ENCODE data around the gene SSR2. TPM values are rescaled to one million over a fixed set of nuclear protein-coding genes. Genes with fewer than 3 reads are reported as not detected.

Gene SSR2
- polyA plus RNA-seq, 1 donor (not counting 4 experiments of a cell fraction or from before 2014, with no cell fraction given) = 302 TPM

GRCh38 chr1:156051011-156051725 is 30.4 kb upstream of the SSR2 start:
- DNase-seq (ENCODE audit: low read depth, low spot score) (no peak), FAIRE-seq (no peak)
- no peak overlapping the region for H3K4me3 ChIP-seq (ENCODE audit: control insufficient read depth in 2 of 3, extremely low read depth in 1 of 3, insufficient read depth in 2 of 3, low read depth in 1 of 3, low read length in 3 of 3)
- dilution Hi-C loops (cut with MboI; ENCODE audit: extremely low pct_ligation_motif_present, low sequenced_read_pairs) = no loop called here
- no peak overlapping the region for H3K9ac ChIP-seq (ENCODE audit: control insufficient read depth, extremely low read depth, insufficient read depth, low read length)
- H3K27me3 ChIP-seq (ENCODE audit: control insufficient read depth, extremely low read depth, insufficient read depth, low read length) = no peaks in the 10 kb centered on the region
- no peak overlapping the region for H2AFZ ChIP-seq (ENCODE audit: control insufficient read depth, low read length)
- H3K79me2 ChIP-seq (ENCODE audit: control insufficient read depth, insufficient read depth, low read length) = peaks cover 32% of the 10 kb centered on the region
- H3K4me2 ChIP-seq (ENCODE audit: control insufficient read depth, extremely low read depth, insufficient read depth, low read depth, low read length) = no peak overlapping the region
- no peaks in the 10 kb centered on the region for H3K9me3 ChIP-seq (ENCODE audit: control insufficient read depth, low read depth, low read length)
- TF ChIP-seq, protein P1, sequence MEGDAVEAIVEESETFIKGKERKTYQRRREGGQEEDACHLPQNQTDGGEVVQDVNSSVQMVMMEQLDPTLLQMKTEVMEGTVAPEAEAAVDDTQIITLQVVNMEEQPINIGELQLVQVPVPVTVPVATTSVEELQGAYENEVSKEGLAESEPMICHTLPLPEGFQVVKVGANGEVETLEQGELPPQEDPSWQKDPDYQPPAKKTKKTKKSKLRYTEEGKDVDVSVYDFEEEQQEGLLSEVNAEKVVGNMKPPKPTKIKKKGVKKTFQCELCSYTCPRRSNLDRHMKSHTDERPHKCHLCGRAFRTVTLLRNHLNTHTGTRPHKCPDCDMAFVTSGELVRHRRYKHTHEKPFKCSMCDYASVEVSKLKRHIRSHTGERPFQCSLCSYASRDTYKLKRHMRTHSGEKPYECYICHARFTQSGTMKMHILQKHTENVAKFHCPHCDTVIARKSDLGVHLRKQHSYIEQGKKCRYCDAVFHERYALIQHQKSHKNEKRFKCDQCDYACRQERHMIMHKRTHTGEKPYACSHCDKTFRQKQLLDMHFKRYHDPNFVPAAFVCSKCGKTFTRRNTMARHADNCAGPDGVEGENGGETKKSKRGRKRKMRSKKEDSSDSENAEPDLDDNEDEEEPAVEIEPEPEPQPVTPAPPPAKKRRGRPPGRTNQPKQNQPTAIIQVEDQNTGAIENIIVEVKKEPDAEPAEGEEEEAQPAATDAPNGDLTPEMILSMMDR (optimal IDR thresholded peaks at IDR 0.05 in 1 of 3, IDR thresholded peaks at IDR 0.05 in 1 of 3, conservative IDR thresholded peaks at IDR 0.05 in 1 of 3; ENCODE audit: extremely low read depth in 1 of 3, insufficient read depth in 2 of 3, low read length in 3 of 3) = no peak
- no peak for TF ChIP-seq EZH2 (IDR thresholded peaks at IDR 0.05; ENCODE audit: low read length)
- peaks cover 13% of the 10 kb centered on the region for H3K4me1 ChIP-seq (ENCODE audit: control insufficient read depth, extremely low read depth, insufficient read depth, low read length)
- peaks cover 2% of the 10 kb centered on the region for H3K9me1 ChIP-seq (ENCODE audit: control insufficient read depth, extremely low read depth, insufficient read depth, low read length)
- peaks cover 12 to 21% of the 10 kb centered on the region in 2 experiments for H3K36me3 ChIP-seq (ENCODE audit: control insufficient read depth in 2 of 2, extremely low read depth in 1 of 2, insufficient read depth in 2 of 2, low read length in 2 of 2)
- no peaks in the 10 kb centered on the region for H4K20me1 ChIP-seq (ENCODE audit: control insufficient read depth, extremely low read depth, insufficient read depth, low read length)
- no peak overlapping the region for H3K27ac ChIP-seq (ENCODE audit: control insufficient read depth, insufficient read depth, low read length)

- peaks cover 12 to 19% of the 10 kb centered on the region in 2 experiments for H3K36me3 ChIP-seq (ENCODE audit: control insufficient read depth in 2 of 2, extremely low read depth in 1 of 2, insufficient read depth in 2 of 2, low read length in 2 of 2)
- H3K27me3 ChIP-seq (ENCODE audit: control insufficient read depth, extremely low read depth, insufficient read depth, low read length) = no peaks in the 10 kb centered on the region
- dilution Hi-C loops (cut with MboI; ENCODE audit: extremely low pct_ligation_motif_present, low sequenced_read_pairs) = no loop called here
- H3K79me2 ChIP-seq (ENCODE audit: control insufficient read depth, insufficient read depth, low read length) = peaks cover 25% of the 10 kb centered on the region
- no peaks in the 10 kb centered on the region for H4K20me1 ChIP-seq (ENCODE audit: control insufficient read depth, extremely low read depth, insufficient read depth, low read length)
- H3K9me1 ChIP-seq (ENCODE audit: control insufficient read depth, extremely low read depth, insufficient read depth, low read length) = peaks cover 2% of the 10 kb centered on the region
- no peak overlapping the region for H3K27ac ChIP-seq (ENCODE audit: control insufficient read depth, insufficient read depth, low read length)
- no peaks in the 10 kb centered on the region for H3K9me3 ChIP-seq (ENCODE audit: control insufficient read depth, low read depth, low read length)
- DNase-seq (ENCODE audit: low read depth, low spot score) (no peak), FAIRE-seq (no peak)
- peaks cover 8% of the 10 kb centered on the region for H3K4me1 ChIP-seq (ENCODE audit: control insufficient read depth, extremely low read depth, insufficient read depth, low read length)
- H3K9ac ChIP-seq (ENCODE audit: control insufficient read depth, extremely low read depth, insufficient read depth, low read length) = no peak overlapping the region
- H2AFZ ChIP-seq (ENCODE audit: control insufficient read depth, low read length) = no peak overlapping the region
- TF ChIP-seq, protein P1 (optimal IDR thresholded peaks at IDR 0.05 in 1 of 3, IDR thresholded peaks at IDR 0.05 in 1 of 3, conservative IDR thresholded peaks at IDR 0.05 in 1 of 3; ENCODE audit: extremely low read depth in 1 of 3, insufficient read depth in 2 of 3, low read length in 3 of 3) = no peak
- no peak for TF ChIP-seq EZH2 (IDR thresholded peaks at IDR 0.05; ENCODE audit: low read length)
- H3K4me2 ChIP-seq (ENCODE audit: control insufficient read depth, extremely low read depth, insufficient read depth, low read depth, low read length) = no peak overlapping the region
- no peak overlapping the region for H3K4me3 ChIP-seq (ENCODE audit: control insufficient read depth in 2 of 3, extremely low read depth in 1 of 3, insufficient read depth in 2 of 3, low read depth in 1 of 3, low read length in 3 of 3)
Measured at GRCh38 chr1:156050376-156050775, 29.6 kb upstream of the SSR2 start.
